Stromal cell of bone marrow (primary cell): Measurements from ENCODE around the gene RTCA.
"Not testable (repeated sequence)": the region's sequence is repeated elsewhere in the genome, so short reads cannot be mapped to it uniquely, and the experiment has no call there.

Experiments
- DNase-seq: peaks from one replicate; pipeline ENCODE4 v3.0.0-alpha.2; 2012; ENCODE audit warnings: low read depth

Gene RTCA

GRCh38 chr1:100308777-100309176, 42.8 kb downstream of the RTCA start:
- peak; percentile 25 for DNase-seq

- no peak for DNase-seq
These were observed 43.8 kb downstream of the RTCA start for GRCh38 chr1:100309863-100310262.

GRCh38 chr1:100313382-100313781, 47.4 kb downstream of the RTCA start:
- no peak for DNase-seq

DNA sequence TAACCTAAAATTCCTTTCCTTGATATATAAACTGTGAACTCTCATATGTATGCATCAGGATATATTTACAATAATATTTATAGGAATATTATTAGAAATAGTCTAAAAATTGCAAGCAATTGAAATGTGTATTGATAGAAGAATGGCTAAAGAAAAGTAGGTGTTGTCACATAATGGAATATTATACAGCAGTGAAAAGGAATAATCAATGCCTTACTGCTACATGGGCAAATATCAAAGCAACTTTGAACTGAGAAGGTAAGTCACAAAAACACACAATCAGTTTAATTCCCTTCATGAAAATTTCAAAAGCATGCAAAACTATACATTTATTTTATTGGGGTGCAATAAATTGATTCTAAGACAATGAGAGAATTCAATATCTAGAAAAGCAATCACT, 50.6 kb downstream of the RTCA start:
- DNase-seq: no peak

- no peak for DNase-seq
These were observed 54.5 kb downstream of the RTCA start for GRCh38 chr1:100320311-100321099.

DNA sequence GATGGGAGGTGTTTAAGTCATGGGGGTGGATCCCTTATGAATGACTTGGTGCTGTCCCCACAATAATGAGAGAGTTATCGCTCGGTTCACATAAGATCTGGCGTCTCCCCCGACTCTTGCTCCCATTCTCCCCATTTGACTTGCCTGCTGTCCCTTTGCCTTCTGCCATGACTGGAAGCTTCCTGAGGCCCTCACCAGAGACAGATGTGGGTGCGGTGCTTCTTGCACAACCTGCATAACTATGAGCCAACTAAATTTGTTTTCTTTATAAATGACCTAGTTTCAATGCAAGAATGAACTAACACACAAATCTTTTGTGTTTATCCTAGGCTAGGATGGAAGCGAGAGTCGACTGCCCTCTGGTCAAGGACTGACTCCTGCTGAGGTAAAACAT, 55.1 kb downstream of the RTCA start:
- no peak for DNase-seq

GRCh38 chr1:100321506-100321905, 55.5 kb downstream of the RTCA start:
- no peak for DNase-seq

- DNase-seq: peak; percentile 38
These were observed 56.6 kb downstream of the RTCA start for GRCh38 chr1:100322436-100323211.

- peak; percentile 18 for DNase-seq
These were observed 57.5 kb downstream of the RTCA start for GRCh38 chr1:100323419-100324106.

GRCh38 chr1:100325415-100326324, 59.7 kb downstream of the RTCA start:
- no peak for DNase-seq

DNA sequence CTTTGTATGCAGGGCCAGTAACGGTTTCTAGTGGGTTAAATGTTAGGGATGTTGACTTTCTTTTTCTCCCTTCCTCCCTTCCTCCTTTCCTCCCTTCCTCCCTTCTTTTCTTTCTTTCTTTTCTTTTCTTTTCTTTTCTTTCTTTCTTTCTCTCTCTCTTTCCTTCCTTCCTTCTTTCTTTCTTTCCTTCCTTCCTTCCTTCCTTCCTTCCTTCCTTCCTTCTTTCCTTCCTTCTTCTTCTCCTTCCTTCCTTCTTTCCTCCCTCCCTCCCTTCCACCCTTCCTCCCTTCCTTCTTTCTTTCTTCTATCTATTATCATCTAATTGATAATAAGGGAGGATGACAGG, 60.3 kb downstream of the RTCA start:
- not testable (repeated sequence) for DNase-seq

- DNase-seq: no peak
These were observed 62.1 kb downstream of the RTCA start for GRCh38 chr1:100328133-100328532.

DNA sequence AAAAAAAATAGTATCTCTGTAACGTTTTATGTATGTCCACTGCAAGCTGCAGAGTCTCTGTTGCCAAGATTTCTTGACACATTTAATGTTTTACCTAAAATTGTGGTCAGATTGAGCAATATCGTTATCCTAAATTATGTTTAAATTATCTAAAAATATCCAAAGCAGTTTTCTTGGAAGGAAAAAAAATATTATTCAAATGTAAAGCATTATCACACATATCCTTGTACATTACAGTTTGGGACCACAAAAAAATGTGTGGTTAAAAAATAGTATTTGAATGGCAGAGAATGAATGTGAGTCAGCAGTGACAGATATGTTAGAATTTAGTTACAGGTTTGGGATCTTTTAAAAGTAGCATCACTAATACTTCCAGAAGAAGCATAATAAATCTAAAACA, 65.1 kb downstream of the RTCA start:
- DNase-seq: not testable (repeated sequence)

GRCh38 chr1:100332331-100332730, 66.3 kb downstream of the RTCA start:
- DNase-seq: no peak

GRCh38 chr1:100335436-100335835, 69.4 kb downstream of the RTCA start:
- no peak for DNase-seq

DNA sequence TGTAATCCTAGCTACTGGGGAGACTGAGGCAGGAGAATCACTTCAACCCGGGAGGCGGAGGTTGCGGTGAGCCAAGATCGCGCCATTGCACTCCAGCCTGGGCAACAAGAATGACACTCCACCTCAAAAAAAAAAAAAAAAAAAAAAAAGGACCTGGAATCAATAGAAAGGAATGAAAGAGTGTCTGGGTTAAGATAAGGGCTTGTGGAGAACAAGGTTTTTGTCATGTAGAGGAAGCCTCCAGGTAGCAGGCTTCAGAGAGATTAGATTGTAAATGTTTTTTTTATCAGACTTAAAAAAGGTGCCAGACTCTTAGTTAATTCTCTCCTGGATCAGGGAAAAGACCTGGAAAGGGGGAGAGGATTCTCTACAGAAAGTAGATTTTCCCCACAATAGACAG, 71.9 kb downstream of the RTCA start:
- DNase-seq: not testable (repeated sequence)

DNA sequence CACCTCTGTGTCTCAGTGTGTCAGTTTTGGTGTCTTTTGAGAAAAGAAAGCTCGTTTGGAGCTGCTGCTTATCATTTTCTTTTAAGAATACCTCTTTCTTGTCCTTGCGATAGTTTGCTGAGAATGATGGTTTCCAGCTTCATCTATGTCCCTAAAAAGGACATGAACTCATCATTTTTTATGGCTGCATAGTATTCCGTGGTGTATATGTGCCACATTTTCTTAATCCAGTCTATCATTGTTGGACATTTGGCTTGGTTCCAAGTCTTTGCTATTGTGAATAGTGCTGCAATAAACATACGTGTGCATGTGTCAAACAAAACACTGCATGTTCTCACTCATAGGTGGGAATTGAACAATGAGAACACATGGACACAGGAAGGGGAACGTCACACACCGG, 73.7 kb downstream of the RTCA start:
- DNase-seq: not testable (repeated sequence)

- no peak for DNase-seq
These were observed 74.5 kb downstream of the RTCA start for GRCh38 chr1:100340494-100340893.

DNA sequence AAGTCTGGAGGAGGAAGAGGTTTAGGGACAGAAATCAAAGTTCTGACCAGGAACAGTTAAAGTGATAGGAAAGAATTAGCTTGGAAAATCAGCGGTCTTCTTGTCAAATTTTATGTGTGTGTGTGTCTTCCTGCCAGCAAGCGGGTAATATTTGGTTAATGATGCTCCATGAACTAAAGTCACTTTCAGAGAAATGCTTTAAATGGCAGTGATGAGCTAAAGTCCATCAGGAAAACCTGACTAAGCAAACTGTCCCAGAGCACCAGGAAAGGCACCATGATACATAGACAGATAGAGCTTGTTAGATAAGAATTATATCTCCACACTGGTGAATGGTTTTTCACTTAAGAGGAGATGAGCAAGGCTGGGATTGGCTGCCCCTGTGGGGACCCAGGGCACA, 76.3 kb downstream of the RTCA start:
- DNase-seq: no peak
